ENCODE measurements around the gene AGBL4. TPM values are rescaled to one million over a fixed set of nuclear protein-coding genes. Genes with fewer than 3 reads are reported as not detected.

AGBL4 gene
- total and polyA plus RNA-seq, 2 of the 4 experiments (the other 2 are of a cell fraction): not detected

DNA sequence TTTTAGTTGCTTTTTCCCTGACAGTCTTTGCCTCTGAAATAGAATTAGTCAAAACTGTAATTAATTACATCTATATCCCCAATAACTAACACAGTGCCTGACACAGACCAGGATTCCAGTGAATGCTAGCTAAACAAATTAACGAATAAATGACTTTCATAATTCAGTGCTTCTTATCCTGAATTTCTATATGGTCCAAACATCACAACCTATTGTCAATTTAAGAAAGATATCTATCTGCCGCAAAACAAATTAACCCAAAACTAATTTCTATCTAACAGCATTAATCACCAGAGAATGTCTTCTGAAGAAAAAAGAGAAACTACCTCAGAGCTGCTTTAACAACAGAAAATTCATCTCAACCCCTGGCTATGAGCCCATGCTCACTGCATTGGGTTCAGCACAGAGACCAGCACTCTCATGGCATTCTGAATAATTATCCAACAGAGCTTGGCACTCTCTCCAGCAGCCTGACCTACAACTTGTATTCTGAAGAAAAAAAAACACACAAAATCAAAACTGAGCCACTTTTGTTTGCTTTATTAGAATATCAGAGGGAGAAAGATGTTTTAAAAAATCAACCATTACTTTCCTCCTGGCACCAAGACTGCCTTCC is 699.7 kb downstream of the AGBL4 start:
- Histone ChIP-seq H3K14ac (replicated peaks; ENCODE audit: low read depth, low read length) (no peak overlapping the region), H3K9me1 (ENCODE audit: insufficient read depth, low read length) (no peaks in the 10 kb centered on the region), H3K4ac (ENCODE audit: low read depth, low read length) (no peak overlapping the region), H3K4me1 (ENCODE audit: control insufficient read depth, insufficient read depth, low read length) (no peaks in the 10 kb centered on the region), H2AK5ac (ENCODE audit: low read depth, low read length) (no peak overlapping the region), H4K8ac (ENCODE audit: low read depth in 2 of 2, low read length in 2 of 2) (no peak overlapping the region), H2AFZ (replicated peaks; ENCODE audit: low read length, poor library complexity) (no peak overlapping the region), H3K56ac (ENCODE audit: extremely low read depth, insufficient read depth, low read length) (no peak overlapping the region), H3K23ac (ENCODE audit: low read depth, low read length) (no peak overlapping the region), H2BK15ac (ENCODE audit: low read depth, low read length) (no peak overlapping the region), H3K4me2 (ENCODE audit: low read depth, low read length) (no peak overlapping the region), H4K91ac (ENCODE audit: insufficient read depth, low read depth, low read length) (no peak overlapping the region), H3K79me1 (ENCODE audit: low read depth in 1 of 2, low read length in 2 of 2) (no peaks in the 10 kb centered on the region), H4K20me1 (ENCODE audit: insufficient read depth, low read length) (no peaks in the 10 kb centered on the region), H2BK5ac (ENCODE audit: low read depth, low read length, poor library complexity, severe bottlenecking) (no peak overlapping the region), H2AK9ac (replicated peaks; ENCODE audit: low read depth, low read length, poor library complexity) (no peak overlapping the region), H2BK120ac (ENCODE audit: low read depth, low read length) (no peak overlapping the region), H4K5ac (ENCODE audit: low read depth, low read length) (no peak overlapping the region), H3K9ac (ENCODE audit: low read depth, low read length) (no peak overlapping the region), H3K27me3 (ENCODE audit: control insufficient read depth, insufficient read depth, low read length) (no peaks in the 10 kb centered on the region), H3K9me3 (ENCODE audit: control insufficient read depth, insufficient read depth, low read length) (no peaks in the 10 kb centered on the region), H3K36me3 (ENCODE audit: control insufficient read depth, insufficient read depth, low read length) (no peaks in the 10 kb centered on the region), H3K27ac (ENCODE audit: insufficient read depth, low read length) (no peak overlapping the region), H2BK20ac (ENCODE audit: low read depth, low read length) (no peak overlapping the region), H3K18ac (ENCODE audit: low read depth, low read length) (no peak overlapping the region), H3K4me3 (ENCODE audit: insufficient read depth, low read depth, low read length) (no peak overlapping the region)
- in situ Hi-C loops (cut with MboI; ENCODE audit: low sequenced_read_pairs) (no loop called here), intact Hi-C loops (cut with micrococcal nuclease) (no loop called here), dilution Hi-C loops (cut with HindIII; ENCODE audit: low sequenced_read_pairs, unreplicated experiment) (no loop called here)
- ChIA-PET CTCF (no interaction called here), POLR2A (ENCODE audit: unreplicated experiment) (no interaction called here)
- no TSS peak for BruUV-seq (replicated peaks)
- no peak for DNase-seq
- ATAC-seq (ENCODE audit: low read depth): no peak
- TF ChIP-seq RCOR1 (IDR thresholded peaks at IDR 0.05; ENCODE audit: insufficient replicate concordance, low read length) (no peak), FOS (IDR thresholded peaks at IDR 0.05; ENCODE audit: low read depth, low read length) (no peak), CEBPB (IDR thresholded peaks at IDR 0.05; ENCODE audit: low read depth, low read length) (no peak), BHLHE40 (IDR thresholded peaks at IDR 0.05; ENCODE audit: low read depth, low read length) (no peak), RFX5 (IDR thresholded peaks at IDR 0.05; ENCODE audit: low read depth, low read length) (no peak), NFE2L2 (IDR thresholded peaks at IDR 0.05; ENCODE audit: low read depth, low read length) (no peak), POLR2A (IDR thresholded peaks at IDR 0.05; ENCODE audit: low read depth, low read length) (no peak), MXI1 (IDR thresholded peaks at IDR 0.05; ENCODE audit: borderline replicate concordance, low read depth, low read length) (no peak), MAZ (IDR thresholded peaks at IDR 0.05; ENCODE audit: borderline replicate concordance, low read depth, low read length) (no peak), MAFK (IDR thresholded peaks at IDR 0.05; ENCODE audit: low read depth, low read length) (no peak), SMC3 (IDR thresholded peaks at IDR 0.05; ENCODE audit: low read depth, low read length) (no peak), CHD1 (IDR thresholded peaks at IDR 0.05; ENCODE audit: low read depth, low read length) (no peak), RAD21 (IDR thresholded peaks at IDR 0.05; ENCODE audit: low read length) (no peak)
- TF ChIP-seq, protein P1, sequence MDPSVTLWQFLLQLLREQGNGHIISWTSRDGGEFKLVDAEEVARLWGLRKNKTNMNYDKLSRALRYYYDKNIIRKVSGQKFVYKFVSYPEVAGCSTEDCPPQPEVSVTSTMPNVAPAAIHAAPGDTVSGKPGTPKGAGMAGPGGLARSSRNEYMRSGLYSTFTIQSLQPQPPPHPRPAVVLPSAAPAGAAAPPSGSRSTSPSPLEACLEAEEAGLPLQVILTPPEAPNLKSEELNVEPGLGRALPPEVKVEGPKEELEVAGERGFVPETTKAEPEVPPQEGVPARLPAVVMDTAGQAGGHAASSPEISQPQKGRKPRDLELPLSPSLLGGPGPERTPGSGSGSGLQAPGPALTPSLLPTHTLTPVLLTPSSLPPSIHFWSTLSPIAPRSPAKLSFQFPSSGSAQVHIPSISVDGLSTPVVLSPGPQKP (IDR thresholded peaks at IDR 0.05; ENCODE audit: borderline replicate concordance, low read depth, low read length): no peak
- TF ChIP-seq, protein P2, sequence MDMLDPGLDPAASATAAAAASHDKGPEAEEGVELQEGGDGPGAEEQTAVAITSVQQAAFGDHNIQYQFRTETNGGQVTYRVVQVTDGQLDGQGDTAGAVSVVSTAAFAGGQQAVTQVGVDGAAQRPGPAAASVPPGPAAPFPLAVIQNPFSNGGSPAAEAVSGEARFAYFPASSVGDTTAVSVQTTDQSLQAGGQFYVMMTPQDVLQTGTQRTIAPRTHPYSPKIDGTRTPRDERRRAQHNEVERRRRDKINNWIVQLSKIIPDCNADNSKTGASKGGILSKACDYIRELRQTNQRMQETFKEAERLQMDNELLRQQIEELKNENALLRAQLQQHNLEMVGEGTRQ (IDR thresholded peaks at IDR 0.05; ENCODE audit: low read depth, low read length): no peak
- TF ChIP-seq, protein P3, sequence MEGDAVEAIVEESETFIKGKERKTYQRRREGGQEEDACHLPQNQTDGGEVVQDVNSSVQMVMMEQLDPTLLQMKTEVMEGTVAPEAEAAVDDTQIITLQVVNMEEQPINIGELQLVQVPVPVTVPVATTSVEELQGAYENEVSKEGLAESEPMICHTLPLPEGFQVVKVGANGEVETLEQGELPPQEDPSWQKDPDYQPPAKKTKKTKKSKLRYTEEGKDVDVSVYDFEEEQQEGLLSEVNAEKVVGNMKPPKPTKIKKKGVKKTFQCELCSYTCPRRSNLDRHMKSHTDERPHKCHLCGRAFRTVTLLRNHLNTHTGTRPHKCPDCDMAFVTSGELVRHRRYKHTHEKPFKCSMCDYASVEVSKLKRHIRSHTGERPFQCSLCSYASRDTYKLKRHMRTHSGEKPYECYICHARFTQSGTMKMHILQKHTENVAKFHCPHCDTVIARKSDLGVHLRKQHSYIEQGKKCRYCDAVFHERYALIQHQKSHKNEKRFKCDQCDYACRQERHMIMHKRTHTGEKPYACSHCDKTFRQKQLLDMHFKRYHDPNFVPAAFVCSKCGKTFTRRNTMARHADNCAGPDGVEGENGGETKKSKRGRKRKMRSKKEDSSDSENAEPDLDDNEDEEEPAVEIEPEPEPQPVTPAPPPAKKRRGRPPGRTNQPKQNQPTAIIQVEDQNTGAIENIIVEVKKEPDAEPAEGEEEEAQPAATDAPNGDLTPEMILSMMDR (conservative IDR thresholded peaks at IDR 0.05; ENCODE audit: low read depth, low read length): no peak
- WGBS, 2 experiments (ENCODE audit: extremely low coverage in 2 of 2, insufficient read length in 1 of 2): no CpG with 5 or more reads among the region's 2 CpGs
